ENCODE results near the gene TNP1.

Gene TNP1

GRCh38 chr2:216839688-216840087 is 20.2 kb downstream of the TNP1 start:
- no peak overlapping the region for H3K4me3 ChIP-seq (ENCODE audit: low read depth, low read length)
- in situ Hi-C loops (cut with HindIII; ENCODE audit: low sequenced_read_pairs): no loop called here
- TF ChIP-seq, protein P1, sequence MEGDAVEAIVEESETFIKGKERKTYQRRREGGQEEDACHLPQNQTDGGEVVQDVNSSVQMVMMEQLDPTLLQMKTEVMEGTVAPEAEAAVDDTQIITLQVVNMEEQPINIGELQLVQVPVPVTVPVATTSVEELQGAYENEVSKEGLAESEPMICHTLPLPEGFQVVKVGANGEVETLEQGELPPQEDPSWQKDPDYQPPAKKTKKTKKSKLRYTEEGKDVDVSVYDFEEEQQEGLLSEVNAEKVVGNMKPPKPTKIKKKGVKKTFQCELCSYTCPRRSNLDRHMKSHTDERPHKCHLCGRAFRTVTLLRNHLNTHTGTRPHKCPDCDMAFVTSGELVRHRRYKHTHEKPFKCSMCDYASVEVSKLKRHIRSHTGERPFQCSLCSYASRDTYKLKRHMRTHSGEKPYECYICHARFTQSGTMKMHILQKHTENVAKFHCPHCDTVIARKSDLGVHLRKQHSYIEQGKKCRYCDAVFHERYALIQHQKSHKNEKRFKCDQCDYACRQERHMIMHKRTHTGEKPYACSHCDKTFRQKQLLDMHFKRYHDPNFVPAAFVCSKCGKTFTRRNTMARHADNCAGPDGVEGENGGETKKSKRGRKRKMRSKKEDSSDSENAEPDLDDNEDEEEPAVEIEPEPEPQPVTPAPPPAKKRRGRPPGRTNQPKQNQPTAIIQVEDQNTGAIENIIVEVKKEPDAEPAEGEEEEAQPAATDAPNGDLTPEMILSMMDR (IDR thresholded peaks at IDR 0.05; ENCODE audit: low read depth, low read length, missing control alignments): no peak
- DNase-seq (ENCODE audit: low read depth): no peak

- TF ChIP-seq, protein P1 (IDR thresholded peaks at IDR 0.05; ENCODE audit: low read depth, low read length, missing control alignments): no peak
- in situ Hi-C loops (cut with HindIII; ENCODE audit: low sequenced_read_pairs): no loop called here
- DNase-seq (ENCODE audit: low read depth): peak; percentile 37
- H3K4me3 ChIP-seq (ENCODE audit: low read depth, low read length): no peak overlapping the region
Measured at GRCh38 chr2:216838151-216838550, 21.7 kb downstream of the TNP1 start.

- no peak overlapping the region for H3K4me3 ChIP-seq (ENCODE audit: low read depth, low read length)
- no peak for DNase-seq (ENCODE audit: low read depth)
- in situ Hi-C loops (cut with HindIII; ENCODE audit: low sequenced_read_pairs): no loop called here
- TF ChIP-seq, protein P1 (IDR thresholded peaks at IDR 0.05; ENCODE audit: low read depth, low read length, missing control alignments): no peak
Measured at GRCh38 chr2:216837740-216838139, 22.1 kb downstream of the TNP1 start.

DNA sequence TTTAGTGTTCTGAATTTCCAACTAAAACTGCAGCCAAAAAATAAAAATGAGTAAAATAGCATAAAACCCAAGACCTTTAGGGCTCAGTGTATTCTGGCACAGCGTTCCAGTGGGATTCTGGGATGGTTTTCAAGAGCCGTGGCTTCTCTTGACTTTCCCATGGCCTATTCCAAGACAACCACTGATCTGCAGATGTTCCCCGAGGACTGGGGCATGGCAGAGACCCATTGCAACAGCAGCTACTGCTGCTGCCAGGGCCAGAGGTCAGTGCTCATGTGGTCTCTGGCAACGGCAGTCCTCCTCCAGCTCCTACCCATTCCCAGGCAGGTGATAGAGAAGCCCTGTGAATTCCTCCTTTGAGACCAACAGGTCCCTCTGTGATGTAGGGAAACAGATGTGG is 26.8 kb downstream of the TNP1 start:
- H3K4me3 ChIP-seq (ENCODE audit: low read depth, low read length): no peak overlapping the region
- in situ Hi-C loops (cut with HindIII; ENCODE audit: low sequenced_read_pairs): no loop called here
- TF ChIP-seq, protein P1 (IDR thresholded peaks at IDR 0.05; ENCODE audit: low read depth, low read length, missing control alignments): no peak
- DNase-seq (ENCODE audit: low read depth): no peak

GRCh38 chr2:216830346-216830745 is 29.5 kb downstream of the TNP1 start:
- in situ Hi-C loops (cut with HindIII; ENCODE audit: low sequenced_read_pairs): no loop called here
- DNase-seq (ENCODE audit: low read depth): no peak
- H3K4me3 ChIP-seq (ENCODE audit: low read depth, low read length): no peak overlapping the region
- TF ChIP-seq, protein P1 (IDR thresholded peaks at IDR 0.05; ENCODE audit: low read depth, low read length, missing control alignments): no peak

DNA sequence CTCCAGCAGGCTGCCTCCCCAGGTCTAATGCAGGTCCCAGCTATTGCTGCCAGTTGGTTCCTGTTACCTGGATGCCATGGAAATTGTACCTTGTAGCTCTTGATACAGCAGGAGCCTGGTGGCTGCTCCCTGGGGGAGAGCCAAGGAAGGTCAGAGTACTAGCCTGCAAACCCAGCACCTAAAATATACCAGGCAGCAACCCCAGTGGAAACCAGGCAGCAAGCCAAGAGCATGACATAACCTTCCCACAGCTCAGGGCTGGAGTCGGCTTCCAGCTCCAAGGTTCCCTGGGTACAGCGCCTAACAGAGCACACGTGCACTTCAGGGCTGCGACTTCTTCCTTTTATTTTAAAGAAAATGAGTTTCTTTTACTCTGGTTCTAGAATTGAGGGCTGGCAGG is 30.3 kb downstream of the TNP1 start:
- no peak overlapping the region for H3K4me3 ChIP-seq (ENCODE audit: low read depth, low read length)
- peak; percentile 28 for DNase-seq (ENCODE audit: low read depth)
- TF ChIP-seq, protein P1 (IDR thresholded peaks at IDR 0.05; ENCODE audit: low read depth, low read length, missing control alignments): no peak
- in situ Hi-C loops (cut with HindIII; ENCODE audit: low sequenced_read_pairs): no loop called here

All from astrocyte of the cerebellum (primary cell).